AG04449 (cell line): Measurements from ENCODE around the gene POLDIP2.
"Not testable (repeated sequence)": the region's sequence is repeated elsewhere in the genome, so short reads cannot be mapped to it uniquely, and the experiment has no call there.

Source experiments
- CTCF ChIA-PET: fragments of 350-600 bp; formaldehyde crosslinking; extraction: SDS; loops from one replicate; lab custom pipeline; 2021; ENCODE audit warnings: antibody characterized with exemption; lab: Yijun Ruan, JAX
- POLR2A ChIA-PET: fragments of 400-600, 350-600 bp; formaldehyde crosslinking; extraction: SDS; loops from one replicate; lab custom pipeline; 2020; ENCODE audit warnings: antibody characterized with exemption, inconsistent platforms; lab: Yijun Ruan, JAX
- DNase-seq: peaks from one replicate; pipeline ENCODE4 v3.0.0-alpha.2; 2010; ENCODE audit warnings: low read depth, low spot score
- H3K4me3 ChIP-seq: 2 replicates; pipeline ENCODE4 v1.5.1; 2011; ENCODE audit warnings: low read depth, mild to moderate bottlenecking, control low read depth, low read length
- CTCF ChIP-seq: IDR thresholded peaks from one replicate; pipeline ENCODE4 v1.5.1; 2011; ENCODE audit warnings: mild to moderate bottlenecking, moderate library complexity, low read length, control low read depth, inconsistent platforms; ENCODE audit not compliant: insufficient read depth; ENCODE audit errors: missing control alignments

The POLDIP2 gene

GRCh38 chr17:28339431-28339830, 17.9 kb downstream of the POLDIP2 start:
- ChIA-PET POLR2A (no interaction called here), CTCF (interaction anchor here (1.2 kb wide), 1 partner anchor 77 kb away, joined by 4 read pairs; no protein-coding TSS in a partner anchor)
- no peak overlapping the region for H3K4me3 ChIP-seq
- no peak for DNase-seq
- no peak for TF ChIP-seq CTCF

GRCh38 chr17:28338769-28339212, 18.5 kb downstream of the POLDIP2 start:
- ChIA-PET POLR2A (interaction anchor here (1.7 kb wide), 1 partner anchor 8 kb away, joined by 6 read pairs; no protein-coding TSS in a partner anchor), CTCF (interaction anchor here (0.8 to 1.5 kb wide), 5 partner anchors 78 to 127 kb away, joined by 3 to 4 read pairs (median 3); no protein-coding TSS in a partner anchor)
- DNase-seq, H3K4me3 ChIP-seq: not testable (repeated sequence)

- DNase-seq = no peak
- CTCF ChIA-PET = interaction anchor here (0.8 to 1.5 kb wide), 6 partner anchors 8 to 128 kb away, joined by 3 to 4 read pairs (median 3); no protein-coding TSS in a partner anchor
- H3K4me3 ChIP-seq = no peak overlapping the region
- POLR2A ChIA-PET = interaction anchor here (1.7 kb wide), 1 partner anchor 9 kb away, joined by 6 read pairs; no protein-coding TSS in a partner anchor
- no peak for TF ChIP-seq CTCF
These were observed 19.1 kb downstream of the POLDIP2 start for GRCh38 chr17:28338056-28338768.

GRCh38 chr17:28335959-28336871, 21.1 kb downstream of the POLDIP2 start:
- ChIA-PET POLR2A (interaction anchor here (0.6 to 2.6 kb wide), 8 partner anchors 10 to 447 kb away, joined by 3 to 55 read pairs (median 4); partner anchors contain the start of genes POLDIP2 and VTN), CTCF (interaction anchor here (1.1 to 1.9 kb wide), 9 partner anchors 9 to 531 kb away, joined by 3 to 14 read pairs (median 4); no protein-coding TSS in a partner anchor)
- DNase-seq = peak; percentile 71
- H3K4me3 ChIP-seq = peak overlapping the region; percentile 81
- no peak for TF ChIP-seq CTCF

- ChIA-PET POLR2A (interaction anchor here (0.6 to 2.6 kb wide), 8 partner anchors 10 to 446 kb away, joined by 3 to 55 read pairs (median 4); partner anchors contain the start of genes POLDIP2 and VTN), CTCF (interaction anchor here (0.9 to 1.9 kb wide), 13 partner anchors 9 to 530 kb away, joined by 3 to 14 read pairs (median 4); partner anchors contain the start of gene POLDIP2)
- H3K4me3 ChIP-seq = peak within 1 kb of the TSS; percentile 83
- peak; percentile 100 for DNase-seq
- TF ChIP-seq CTCF = peak; percentile 4
These were observed 21.9 kb downstream of the POLDIP2 start, which contains the start of the genes IFT20 and TNFAIP1 for GRCh38 chr17:28335201-28335958. Gene IFT20, minus strand, starts transcription at chr17:28335472. Its CDS starts 3,487 bp downstream, at chr17:28331985. Gene TNFAIP1, plus strand, starts transcription at chr17:28335761. Its CDS starts 3,761 bp downstream, at chr17:28339522.
